ENCODE data around the gene EARS2.

- TF ChIP-seq, protein P1, sequence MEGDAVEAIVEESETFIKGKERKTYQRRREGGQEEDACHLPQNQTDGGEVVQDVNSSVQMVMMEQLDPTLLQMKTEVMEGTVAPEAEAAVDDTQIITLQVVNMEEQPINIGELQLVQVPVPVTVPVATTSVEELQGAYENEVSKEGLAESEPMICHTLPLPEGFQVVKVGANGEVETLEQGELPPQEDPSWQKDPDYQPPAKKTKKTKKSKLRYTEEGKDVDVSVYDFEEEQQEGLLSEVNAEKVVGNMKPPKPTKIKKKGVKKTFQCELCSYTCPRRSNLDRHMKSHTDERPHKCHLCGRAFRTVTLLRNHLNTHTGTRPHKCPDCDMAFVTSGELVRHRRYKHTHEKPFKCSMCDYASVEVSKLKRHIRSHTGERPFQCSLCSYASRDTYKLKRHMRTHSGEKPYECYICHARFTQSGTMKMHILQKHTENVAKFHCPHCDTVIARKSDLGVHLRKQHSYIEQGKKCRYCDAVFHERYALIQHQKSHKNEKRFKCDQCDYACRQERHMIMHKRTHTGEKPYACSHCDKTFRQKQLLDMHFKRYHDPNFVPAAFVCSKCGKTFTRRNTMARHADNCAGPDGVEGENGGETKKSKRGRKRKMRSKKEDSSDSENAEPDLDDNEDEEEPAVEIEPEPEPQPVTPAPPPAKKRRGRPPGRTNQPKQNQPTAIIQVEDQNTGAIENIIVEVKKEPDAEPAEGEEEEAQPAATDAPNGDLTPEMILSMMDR (IDR thresholded peaks at IDR 0.05 in 8 of 11, conservative IDR thresholded peaks at IDR 0.05 in 3 of 11) = no peak
- no peak for TF ChIP-seq POLR2AphosphoS5 (IDR thresholded peaks at IDR 0.05)
Observed at GRCh38 chr16:23476289-23476688, 80.9 kb downstream of the EARS2 start.
